Prostate gland (tissue), 2 donors: ENCODE results near the gene ZMAT2. TPM values are rescaled to one million over a fixed set of nuclear protein-coding genes. Genes with fewer than 3 reads are reported as not detected.

Source experiments
- DNase-seq: peaks from one replicate; pipeline ENCODE4 v3.0.0-alpha.2; 2019; ENCODE audit warnings: low spot score
- H3K27ac ChIP-seq, 2 donors: fragments of 200-600 bp; sonication (generic); 2 replicates each; pipeline ENCODE4 v1.5.1; 2017 to 2019
- H3K27me3 ChIP-seq: fragments of 200-600 bp; sonication (generic); replicated peaks from 2 replicates; pipeline ENCODE4 v1.5.1; 2019; ENCODE audit not compliant: insufficient read depth
- H3K36me3 ChIP-seq, 2 donors: fragments of 200-600 bp; sonication (generic); 1 replicate in 1 of 2; 2 replicates in 1 of 2; pipeline versions ENCODE4 v1.5.1 to v1.8.1; 2017 to 2019
- H3K4me1 ChIP-seq: fragments of 200-600 bp; sonication (generic); replicated peaks from 2 replicates; pipeline ENCODE4 v1.5.1; 2019
- H3K4me3 ChIP-seq, 2 donors: fragments of 200-600 bp; sonication (generic); 2 replicates each; pipeline ENCODE4 v1.5.1; 2017 to 2019
- H3K9me3 ChIP-seq: fragments of 200-600 bp; sonication (generic); 2 replicates; pipeline ENCODE4 v1.5.1; 2017
- POLR2A ChIP-seq: fragments of 450-650 bp; IDR thresholded peaks from one replicate; pipeline ENCODE4 v1.6.1; 2016; ENCODE audit warnings: antibody characterized with exemption, mild to moderate bottlenecking
- POLR2AphosphoS5 ChIP-seq: sonication (generic); formaldehyde crosslinking; IDR thresholded peaks from one replicate; pipeline ENCODE4 v1.6.1; 2017; ENCODE audit warnings: antibody characterized with exemption
- WGBS: methylation state at CpG from one replicate; pipeline ENCODE4 v1.1.5; 2018; 5-methylcytosine and 5-hydroxymethylcytosine counted together
- intact Hi-C: fragments of 100-400 bp; cut with DNase I; formaldehyde crosslinking; loops from one replicate; pipeline ENCODE4 v1.14.2; 2022
- small RNA-seq, 2 donors: library from RNA; depleted of rRNA; stranded (forward); fragments of <200 nt; gene quantifications; one replicate each; pipeline ENCODE3, GENCODE V24; 2016
- total RNA-seq, 2 donors: library from RNA; depleted of rRNA; stranded (reverse); fragments of >200 nt; gene quantifications; one replicate each; pipeline ENCODE4 v1.1.0, GENCODE V29; 2016
- TF ChIP-seq, protein P1 (sequence below), 4 experiments: fragments of 200-600 bp in 2 of 4; fragments of 450-650 bp in 2 of 4; sonication (generic) in 2 of 4; IDR thresholded peaks; 1 replicate in 3 of 4; 2 replicates in 1 of 4; pipeline ENCODE4 v1.5.1; 2016 to 2019; ENCODE audit warnings: antibody characterized with exemption in 4 of 4, mild to moderate bottlenecking in 2 of 4, moderate library complexity in 2 of 4

The ZMAT2 gene
- total RNA-seq, 2 donors from 2014 or later: 26.0 to 36.8 TPM

DNA sequence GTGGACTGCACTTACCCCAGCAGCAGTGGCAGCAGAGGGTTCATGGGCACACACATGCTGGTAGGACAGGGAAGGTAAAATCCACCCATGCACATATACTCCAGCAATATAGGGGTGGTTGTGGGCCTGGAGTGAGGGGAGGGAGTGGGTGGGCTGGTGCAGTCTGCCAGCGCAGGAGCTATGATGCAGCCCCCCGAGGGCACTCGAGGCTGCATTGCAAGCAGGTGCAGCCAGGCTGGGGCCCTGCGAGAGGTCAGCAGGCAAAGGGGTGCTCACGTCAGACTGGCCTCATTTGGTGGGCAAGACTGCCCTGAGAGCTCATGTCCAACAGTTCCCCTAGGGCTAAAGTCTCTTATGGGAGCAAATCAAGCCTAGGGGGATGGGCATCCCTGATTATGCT lies 53.3 kb downstream of the ZMAT2 start:
- no peaks in the 10 kb centered on the region for H3K9me3 ChIP-seq
- 86% methylated on average over 5 of the region's 5 CpGs for WGBS
- DNase-seq: no peak
- TF ChIP-seq, protein P1, sequence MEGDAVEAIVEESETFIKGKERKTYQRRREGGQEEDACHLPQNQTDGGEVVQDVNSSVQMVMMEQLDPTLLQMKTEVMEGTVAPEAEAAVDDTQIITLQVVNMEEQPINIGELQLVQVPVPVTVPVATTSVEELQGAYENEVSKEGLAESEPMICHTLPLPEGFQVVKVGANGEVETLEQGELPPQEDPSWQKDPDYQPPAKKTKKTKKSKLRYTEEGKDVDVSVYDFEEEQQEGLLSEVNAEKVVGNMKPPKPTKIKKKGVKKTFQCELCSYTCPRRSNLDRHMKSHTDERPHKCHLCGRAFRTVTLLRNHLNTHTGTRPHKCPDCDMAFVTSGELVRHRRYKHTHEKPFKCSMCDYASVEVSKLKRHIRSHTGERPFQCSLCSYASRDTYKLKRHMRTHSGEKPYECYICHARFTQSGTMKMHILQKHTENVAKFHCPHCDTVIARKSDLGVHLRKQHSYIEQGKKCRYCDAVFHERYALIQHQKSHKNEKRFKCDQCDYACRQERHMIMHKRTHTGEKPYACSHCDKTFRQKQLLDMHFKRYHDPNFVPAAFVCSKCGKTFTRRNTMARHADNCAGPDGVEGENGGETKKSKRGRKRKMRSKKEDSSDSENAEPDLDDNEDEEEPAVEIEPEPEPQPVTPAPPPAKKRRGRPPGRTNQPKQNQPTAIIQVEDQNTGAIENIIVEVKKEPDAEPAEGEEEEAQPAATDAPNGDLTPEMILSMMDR (IDR thresholded peaks at IDR 0.05): no peak
- TF ChIP-seq POLR2A (no peak), POLR2AphosphoS5 (no peak)
- H3K27me3 ChIP-seq: no peaks in the 10 kb centered on the region
- intact Hi-C loops: no loop called here
- no peak overlapping the region for H3K4me3 ChIP-seq
- no peak overlapping the region for H3K27ac ChIP-seq
- no peaks in the 10 kb centered on the region for H3K4me1 ChIP-seq
- H3K36me3 ChIP-seq: no peaks in the 10 kb centered on the region

Small RNA genes lying within 50 kb of the gene (small RNA-seq; reads per million reads assigned to genes)
- gene VTRNA1-1 (60.3 to 66.6 reads per million in 2 donors), gene VTRNA1-2 (1.6 to 3.0 reads per million in 2 donors), gene VTRNA1-3 (0.19 to 1.1 reads per million in 2 donors)

Other genes starting within 250 kb of the ZMAT2 start
- 10 to 100 TPM; 28.3 to 41.4 TPM for gene EIF4EBP3, start 152.8 kb upstream of the ZMAT2 start, total RNA-seq
- gene SRA1, start 143.0 kb upstream of the ZMAT2 start, total RNA-seq: 10 to 100 TPM; 31.6 to 33.6 TPM
- gene APBB3, start 135.8 kb upstream of the ZMAT2 start, total RNA-seq: 10 to 100 TPM; 23.7 to 70.7 TPM
- 100 to 1,000 TPM in 1 of 2 donors, 10 to 100 TPM in 1; 61.8 to 107 TPM for gene SLC35A4, start 135.6 kb upstream of the ZMAT2 start, total RNA-seq
- gene CD14, start 67.3 kb upstream of the ZMAT2 start, total RNA-seq: 10 to 100 TPM; 22.9 to 56.5 TPM
- gene TMCO6, start 61.0 kb upstream of the ZMAT2 start, total RNA-seq: 100 to 1,000 TPM in 1 of 2 donors, 10 to 100 TPM in 1; 45.6 to 124 TPM
- gene NDUFA2, start 52.8 kb upstream of the ZMAT2 start, total RNA-seq: 100 to 1,000 TPM in 1 of 2 donors, 10 to 100 TPM in 1; 91.2 to 117 TPM
- gene IK, start 52.6 kb upstream of the ZMAT2 start, total RNA-seq: 100 to 1,000 TPM; 127 to 145 TPM
- 10 to 100 TPM; 23.2 to 26.2 TPM for gene WDR55, start 35.5 kb upstream of the ZMAT2 start, total RNA-seq
- 10 to 100 TPM in 1 of 2 donors, under 1 TPM in 1; 0.36 to 26.2 TPM for gene DND1, start 26.9 kb upstream of the ZMAT2 start, total RNA-seq
- gene HARS1, start 9.1 kb upstream of the ZMAT2 start, total RNA-seq: 10 to 100 TPM; 37.3 to 54.3 TPM
- 10 to 100 TPM; 23.9 to 28.1 TPM for gene HARS2, start 9.0 kb upstream of the ZMAT2 start, total RNA-seq
- gene PCDHA1, start 85.7 kb downstream of the ZMAT2 start, total RNA-seq: under 1 TPM in 1 of 2 donors, not detected in 1; 0.85 TPM
- under 1 TPM in 1 of 2 donors, not detected in 1; 0.80 TPM for gene PCDHA2, start 94.4 kb downstream of the ZMAT2 start, total RNA-seq
- gene PCDHA3, start 100.6 kb downstream of the ZMAT2 start, total RNA-seq: 1 to 10 TPM in 1 of 2 donors, under 1 TPM in 1; 0.09 to 1.0 TPM
- 1 to 10 TPM; 2.3 to 2.4 TPM for gene PCDHA4, start 106.6 kb downstream of the ZMAT2 start, total RNA-seq
- gene PCDHA5, start 121.2 kb downstream of the ZMAT2 start, total RNA-seq: under 1 TPM in 1 of 2 donors, not detected in 1; 0.14 TPM
- gene PCDHA6, start 127.5 kb downstream of the ZMAT2 start, total RNA-seq: 1 to 10 TPM; 1.9 to 2.2 TPM
- under 1 TPM; 0.23 to 0.46 TPM for gene PCDHA7, start 133.8 kb downstream of the ZMAT2 start, total RNA-seq
- gene PCDHA8, start 140.7 kb downstream of the ZMAT2 start, total RNA-seq: under 1 TPM; 0.17 to 0.36 TPM
- gene PCDHA9, start 147.9 kb downstream of the ZMAT2 start, total RNA-seq: under 1 TPM; 0.14 to 0.51 TPM
- gene PCDHA10, start 155.4 kb downstream of the ZMAT2 start, total RNA-seq: 1 to 10 TPM; 1.0 to 2.2 TPM
- 1 to 10 TPM in 1 of 2 donors, under 1 TPM in 1; 0.85 to 1.5 TPM for gene PCDHA11, start 168.5 kb downstream of the ZMAT2 start, total RNA-seq
- under 1 TPM; 0.40 to 0.50 TPM for gene PCDHA12, start 174.9 kb downstream of the ZMAT2 start, total RNA-seq
- 1 to 10 TPM; 1.3 to 1.5 TPM for gene PCDHA13, start 181.7 kb downstream of the ZMAT2 start, total RNA-seq
- gene PCDHAC1, start 225.9 kb downstream of the ZMAT2 start, total RNA-seq: 1 to 10 TPM; 1.1 to 3.9 TPM